BLaER1 (cell line): ENCODE results near the gene LRRC26.

Experiments used
- H3K27ac ChIP-seq: shearing (Covaris generic); formaldehyde crosslinking; 2 replicates; pipeline ENCODE4 v1.8.1; 2022
- H3K27me3 ChIP-seq: shearing (Covaris generic); formaldehyde crosslinking; 2 replicates; pipeline ENCODE4 v1.8.1; 2022
- H3K36me3 ChIP-seq: shearing (Covaris generic); formaldehyde crosslinking; 2 replicates; pipeline ENCODE4 v1.8.1; 2022
- H3K4me1 ChIP-seq: shearing (Covaris generic); formaldehyde crosslinking; 2 replicates; pipeline ENCODE4 v1.8.1; 2022
- H3K4me2 ChIP-seq: shearing (Covaris generic); formaldehyde crosslinking; 2 replicates; pipeline ENCODE4 v1.8.1; 2022
- H3K4me3 ChIP-seq: shearing (Covaris generic); formaldehyde crosslinking; 2 replicates; pipeline ENCODE4 v1.8.1; 2022
- H3K9ac ChIP-seq: shearing (Covaris generic); formaldehyde crosslinking; 2 replicates; pipeline ENCODE4 v1.8.1; 2022
- H3K9me3 ChIP-seq: shearing (Covaris generic); formaldehyde crosslinking; 2 replicates; pipeline ENCODE4 v1.8.1; 2022
- H4K20me1 ChIP-seq: shearing (Covaris generic); formaldehyde crosslinking; 2 replicates; pipeline ENCODE4 v1.8.1; 2022
- Cebpa-rat ChIP-seq: shearing (Covaris generic); IDR thresholded peaks from 2 replicates; pipeline ENCODE4 v1.8.1; 2022

Gene LRRC26

GRCh38 chr9:137200311-137201204, 30.7 kb upstream of the LRRC26 start, which contains the start of gene TPRN:
TSS of gene TPRN (minus strand) at chr9:137200741. CDS start at chr9:137200711, 30 bp downstream.
- Histone ChIP-seq H3K9ac (peak within 1 kb of the TSS; percentile 86), H4K20me1 (peaks cover 81% of the 10 kb centered on the region), H3K4me2 (peak within 1 kb of the TSS; percentile 100), H3K27me3 (peaks cover 4% of the 10 kb centered on the region; the same call in 1 of the 2 replicates), H3K4me1 (peaks cover 69% of the 10 kb centered on the region), H3K27ac (peak within 1 kb of the TSS; percentile 83), H3K9me3 (no peaks in the 10 kb centered on the region), H3K36me3 (no peaks in the 10 kb centered on the region; the same call in 1 of the 2 replicates), H3K4me3 (peak within 1 kb of the TSS; percentile 88)
- no peak for TF ChIP-seq Cebpa-rat

GRCh38 chr9:137199411-137200121, 29.7 kb upstream of the LRRC26 start:
- Histone ChIP-seq H3K4me2 (peak overlapping the region; percentile 100), H3K36me3 (peaks cover 4% of the 10 kb centered on the region; the same call in 1 of the 2 replicates), H4K20me1 (peaks cover 84% of the 10 kb centered on the region), H3K27ac (no peak overlapping the region), H3K9ac (peak overlapping the region; percentile 69), H3K4me1 (peaks cover 67% of the 10 kb centered on the region), H3K9me3 (no peaks in the 10 kb centered on the region), H3K4me3 (peak overlapping the region; percentile 88), H3K27me3 (peaks cover 4% of the 10 kb centered on the region; the same call in 1 of the 2 replicates)
- no peak for TF ChIP-seq Cebpa-rat

DNA sequence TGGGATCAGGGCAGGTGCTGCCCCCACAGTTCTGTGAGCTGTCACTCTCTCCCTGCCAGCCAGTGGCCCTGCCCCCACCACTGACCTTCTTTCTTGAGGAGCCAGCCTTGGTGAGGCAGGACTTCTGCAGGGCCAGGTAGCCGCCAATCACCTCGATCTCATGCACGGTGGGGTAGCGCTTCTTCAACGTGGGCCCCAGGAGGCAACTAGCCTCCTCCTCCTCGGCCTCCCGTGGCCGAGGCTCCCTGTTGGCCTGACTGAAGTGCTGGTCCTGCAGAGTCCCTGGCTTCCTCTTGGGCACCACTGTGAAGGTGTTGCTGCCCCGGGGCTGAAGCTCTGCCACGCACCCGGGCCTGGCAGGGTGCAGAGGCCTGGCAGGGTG, 29.0 kb upstream of the LRRC26 start:
- H3K27ac ChIP-seq: no peak overlapping the region

DNA sequence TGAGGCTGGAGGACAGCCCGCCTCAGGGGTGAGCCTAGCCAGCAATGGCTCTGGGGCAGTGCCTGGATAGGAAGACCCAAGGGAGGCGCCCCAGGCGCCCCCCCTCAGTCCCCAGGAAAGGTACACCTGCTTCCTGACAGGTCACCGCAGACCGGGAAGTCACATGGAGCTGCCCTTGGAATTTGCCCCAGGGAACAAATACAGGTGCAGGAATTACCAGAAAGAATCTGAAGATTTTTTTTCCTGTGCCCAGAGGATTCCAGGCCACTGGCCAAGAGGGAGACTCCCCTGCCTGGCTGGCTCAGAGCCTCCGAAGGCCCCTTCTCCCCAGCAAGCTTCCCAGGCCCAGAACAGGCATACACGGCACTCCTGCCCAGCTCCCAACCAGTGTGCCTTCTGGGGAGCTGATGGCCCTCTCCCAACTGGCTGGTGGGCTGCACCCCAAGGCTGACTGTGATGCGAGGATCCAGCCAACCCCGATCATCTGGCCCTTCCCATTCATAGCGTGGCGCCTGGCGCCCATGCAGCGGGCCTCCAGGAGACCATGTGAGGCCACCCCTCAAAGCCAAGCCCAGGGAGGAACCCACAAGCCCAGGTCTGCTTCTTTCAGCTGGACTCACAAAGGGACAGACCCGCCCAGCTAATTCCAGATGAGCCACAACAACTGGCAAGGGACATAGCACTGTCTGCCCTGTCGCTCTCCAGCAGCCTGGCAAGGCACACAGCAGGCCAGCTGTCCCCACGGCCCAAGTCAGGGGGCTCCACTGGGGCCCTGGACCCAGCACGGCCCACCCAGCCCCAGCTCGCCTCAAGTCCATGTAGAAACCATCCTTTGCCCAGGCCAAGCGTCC, 28.4 kb upstream of the LRRC26 start:
- H3K36me3 ChIP-seq: peaks cover 6% of the 10 kb centered on the region; the same call in 1 of the 2 replicates
- H3K4me2 ChIP-seq: peak overlapping the region; percentile 100
- peaks cover 4% of the 10 kb centered on the region; the same call in 1 of the 2 replicates for H3K27me3 ChIP-seq
- H3K9me3 ChIP-seq: no peaks in the 10 kb centered on the region
- peaks cover 67% of the 10 kb centered on the region for H3K4me1 ChIP-seq
- H3K27ac ChIP-seq: 0 out of 2 replicates have a peak overlapping the region, but pooled peaks have one; percentile 22
- H3K9ac ChIP-seq: peak overlapping the region; percentile 69
- TF ChIP-seq Cebpa-rat: no peak
- peak overlapping the region; percentile 17; the same call in 1 of the 2 replicates for H3K4me3 ChIP-seq
- peaks cover 84% of the 10 kb centered on the region for H4K20me1 ChIP-seq

More for the DNA sequence above, 29.0 kb upstream of the LRRC26 start:
- peak overlapping the region; percentile 100 for H3K4me2 ChIP-seq
- H3K4me1 ChIP-seq: peaks cover 67% of the 10 kb centered on the region
- peaks cover 4% of the 10 kb centered on the region; the same call in 1 of the 2 replicates for H3K36me3 ChIP-seq
- peaks cover 4% of the 10 kb centered on the region; the same call in 1 of the 2 replicates for H3K27me3 ChIP-seq
- peak overlapping the region; percentile 88; the same call in 1 of the 2 replicates for H3K4me3 ChIP-seq
- H3K9ac ChIP-seq: peak overlapping the region; percentile 69
- TF ChIP-seq Cebpa-rat: no peak
- H4K20me1 ChIP-seq: peaks cover 84% of the 10 kb centered on the region
- no peaks in the 10 kb centered on the region for H3K9me3 ChIP-seq

- TF ChIP-seq Cebpa-rat: no peak
- Histone ChIP-seq H3K4me1 (peaks cover 69% of the 10 kb centered on the region), H3K4me3 (no peak overlapping the region), H3K27me3 (peaks cover 4% of the 10 kb centered on the region; the same call in 1 of the 2 replicates), H3K4me2 (no peak overlapping the region), H3K9ac (peak overlapping the region; percentile 48; the same call in 1 of the 2 replicates), H4K20me1 (peaks cover 84% of the 10 kb centered on the region), H3K36me3 (peaks cover 32% of the 10 kb centered on the region), H3K27ac (peak overlapping the region; percentile 30; the same call in 1 of the 2 replicates), H3K9me3 (no peaks in the 10 kb centered on the region)
Observed at GRCh38 chr9:137195525-137196220, 25.8 kb upstream of the LRRC26 start.

- H3K9ac ChIP-seq: peak overlapping the region; percentile 48
- no peaks in the 10 kb centered on the region for H3K9me3 ChIP-seq
- H3K27me3 ChIP-seq: peaks cover 4% of the 10 kb centered on the region; the same call in 1 of the 2 replicates
- no peak for TF ChIP-seq Cebpa-rat
- no peak overlapping the region for H3K27ac ChIP-seq
- H4K20me1 ChIP-seq: peaks cover 92% of the 10 kb centered on the region
- no peak overlapping the region for H3K4me3 ChIP-seq
- peaks cover 77% of the 10 kb centered on the region for H3K4me1 ChIP-seq
- H3K36me3 ChIP-seq: peaks cover 39% of the 10 kb centered on the region
- no peak overlapping the region for H3K4me2 ChIP-seq
Observed at GRCh38 chr9:137194909-137195308, 25.1 kb upstream of the LRRC26 start.

DNA sequence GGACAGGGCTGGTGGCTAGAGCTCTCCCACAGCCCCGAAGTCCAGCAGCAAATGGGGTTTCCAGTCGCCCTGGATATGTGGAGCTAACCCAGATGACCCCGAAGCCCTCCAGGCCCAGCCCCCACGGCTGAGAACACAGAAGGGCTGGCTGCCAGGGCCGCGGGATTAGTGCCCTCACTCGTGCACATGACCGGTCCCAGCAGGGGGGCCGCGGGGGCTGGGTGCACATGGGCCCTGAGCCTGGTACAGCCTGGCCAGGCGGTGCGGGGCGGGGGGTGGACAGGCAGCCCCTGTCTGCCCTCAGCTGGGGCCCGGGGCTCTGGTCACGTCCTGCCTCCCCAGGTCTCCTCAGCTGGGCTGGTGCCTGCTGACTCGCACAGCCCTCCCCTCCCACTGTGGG, 24.5 kb upstream of the LRRC26 start:
- H3K27ac ChIP-seq: no peak overlapping the region
- TF ChIP-seq Cebpa-rat: no peak
- no peaks in the 10 kb centered on the region for H3K9me3 ChIP-seq
- peak overlapping the region; percentile 48 for H3K9ac ChIP-seq
- peaks cover 94% of the 10 kb centered on the region for H4K20me1 ChIP-seq
- no peak overlapping the region for H3K4me3 ChIP-seq
- peaks cover 42% of the 10 kb centered on the region for H3K36me3 ChIP-seq
- 0 out of 2 replicates have a peak overlapping the region, but pooled peaks have one; percentile 5 for H3K4me2 ChIP-seq
- peaks cover 2% of the 10 kb centered on the region; the same call in 1 of the 2 replicates for H3K27me3 ChIP-seq
- peaks cover 78% of the 10 kb centered on the region for H3K4me1 ChIP-seq

- Histone ChIP-seq H3K4me3 (no peak overlapping the region), H3K9ac (peak overlapping the region; percentile 48), H3K36me3 (peaks cover 42% of the 10 kb centered on the region), H4K20me1 (peaks cover 94% of the 10 kb centered on the region), H3K27ac (no peak overlapping the region), H3K9me3 (no peaks in the 10 kb centered on the region), H3K4me1 (peaks cover 74% of the 10 kb centered on the region), H3K4me2 (0 out of 2 replicates have a peak overlapping the region, but pooled peaks have one; percentile 5), H3K27me3 (no peaks in the 10 kb centered on the region)
- no peak for TF ChIP-seq Cebpa-rat
Observed at GRCh38 chr9:137193771-137194170, 23.9 kb upstream of the LRRC26 start.
